HCT116 (cell line): Measurements from ENCODE around the gene INO80. TPM values are rescaled to one million over a fixed set of nuclear protein-coding genes. Genes with fewer than 3 reads are reported as not detected.
A peak's percentile ranks its signal among the peaks of the same experiment; 100 is the strongest.

Experiments
- ATAC-seq: fragments of 200-7000 bp; cut with Tn5 transposase; 2 replicates; pipeline ENCODE4 v1.9.1; 2020; ENCODE audit warnings: mild to moderate bottlenecking, moderate library complexity
- BruUV-seq: library from RNA; stranded (reverse); fragments of 400-500 nt; replicated peaks from 2 replicates; lab custom pipeline; 2021; lab: Mats Ljungman, UMichigan
- CTCF ChIA-PET: fragments of 300-600 bp; sonication (Branson Sonifier 250); formaldehyde crosslinking; loops from one replicate; lab custom pipeline; 2021; ENCODE audit warnings: antibody characterized with exemption; lab: Charles Lee
- POLR2A ChIA-PET: fragments of 300-600, 350-600 bp; sonication (Branson Sonifier 250); formaldehyde crosslinking; loops from one replicate; lab custom pipeline; 2021; ENCODE audit warnings: antibody characterized with exemption; lab: Charles Lee
- RAD21 ChIA-PET, 2 experiments: fragments of 300-600 bp; sonication (Branson Sonifier 250); formaldehyde crosslinking; loops; one replicate each; lab custom pipeline; 2023; ENCODE audit warnings: low total read pairs in 2 of 2; ENCODE audit not compliant: uncharacterized antibody in 2 of 2, unreplicated experiment in 2 of 2, low non-redundant PET in 1 of 2; lab: Charles Lee
- DNase-seq: peaks from one replicate; pipeline ENCODE4 v3.0.0-alpha.2; 2010; ENCODE audit warnings: low read depth, low spot score
- H2AFZ ChIP-seq: fragments of 200-600 bp; shearing (Covaris generic), sonication (generic); 2 replicates; pipeline ENCODE4 v1.6.1; 2017; ENCODE audit warnings: low read depth, mixed run types, mixed read lengths, antibody characterized with exemption, low read length; ENCODE audit not compliant: poor library complexity, severe bottlenecking
- H3K27ac ChIP-seq: 2 replicates; pipeline ENCODE4 v1.5.1; 2012; ENCODE audit warnings: low read depth, low read length
- H3K27me3 ChIP-seq: fragments of 200-600 bp; sonication (generic); 2 replicates; pipeline ENCODE4 v1.6.1; 2016; ENCODE audit warnings: mixed run types, low read length, mixed read lengths; ENCODE audit not compliant: insufficient read depth
- H3K36me3 ChIP-seq, 2 experiments: fragments of 200-500 bp in 1 of 2; fragments of 200-600 bp in 1 of 2; sonication (Bioruptor generic) in 1 of 2; sonication (generic) in 1 of 2; 2 replicates each; pipeline versions ENCODE4 v1.5.1 to v1.6.1; 2014 to 2016; ENCODE audit warnings: low read length in 2 of 2, inconsistent platforms in 1 of 2, mixed read lengths in 1 of 2, mixed run types in 1 of 2; ENCODE audit not compliant: insufficient read depth in 2 of 2, control insufficient read depth in 1 of 2
- H3K4me1 ChIP-seq, 2 experiments: fragments of 200-600 bp in 1 of 2; sonication (generic) in 1 of 2; 2 replicates each; pipeline versions ENCODE4 v1.5.1 to v1.6.1; 2012 to 2017; ENCODE audit warnings: low read length in 2 of 2, inconsistent platforms in 1 of 2, mild to moderate bottlenecking in 1 of 2, mixed read lengths in 1 of 2, mixed run types in 1 of 2, moderate library complexity in 1 of 2; ENCODE audit not compliant: insufficient read depth in 2 of 2, control insufficient read depth in 1 of 2
- H3K4me2 ChIP-seq: fragments of 200-600 bp; sonication (generic); 2 replicates; pipeline ENCODE4 v1.6.1; 2017; ENCODE audit warnings: mixed run types, low read length, mixed read lengths
- H3K4me3 ChIP-seq, 2 experiments: fragments of 200-600 bp in 1 of 2; sonication (generic) in 1 of 2; replicated peaks in 1 of 2; 2 replicates each; pipeline ENCODE4 v1.5.1; 2011 to 2016; ENCODE audit warnings: low read length in 2 of 2, control low read depth in 1 of 2, low read depth in 1 of 2, mild to moderate bottlenecking in 1 of 2, mixed read lengths in 1 of 2, mixed run types in 1 of 2
- H3K79me2 ChIP-seq: fragments of 200-600 bp; sonication (generic); 2 replicates; pipeline ENCODE4 v1.6.1; 2017; ENCODE audit warnings: mild to moderate bottlenecking, mixed run types, low read length, moderate library complexity, mixed read lengths; ENCODE audit not compliant: insufficient read depth
- H3K9ac ChIP-seq: fragments of 200-600 bp; sonication (generic); 2 replicates; pipeline ENCODE4 v1.6.1; 2016; ENCODE audit warnings: low read length, mixed read lengths
- H3K9me2 ChIP-seq: fragments of 200-600 bp; sonication (generic), shearing (Covaris generic); 2 replicates; pipeline ENCODE4 v1.6.1; 2017; ENCODE audit warnings: mixed run types, mild to moderate bottlenecking, moderate library complexity; ENCODE audit not compliant: insufficient read depth
- H3K9me3 ChIP-seq, 2 experiments: fragments of 200-500 bp in 1 of 2; fragments of 200-600 bp in 1 of 2; sonication (Bioruptor generic) in 1 of 2; sonication (generic) in 1 of 2; 2 replicates each; pipeline ENCODE4 v1.6.1; 2014 to 2017; ENCODE audit warnings: low read length in 2 of 2, mixed read lengths in 2 of 2, inconsistent platforms in 1 of 2, low read depth in 1 of 2, mild to moderate bottlenecking in 1 of 2, mixed run types in 1 of 2, moderate library complexity in 1 of 2; ENCODE audit not compliant: control insufficient read depth in 1 of 2, insufficient read depth in 1 of 2
- H4K20me1 ChIP-seq: fragments of 200-600 bp; sonication (generic), shearing (Covaris generic); 2 replicates; pipeline ENCODE4 v1.6.1; 2017; ENCODE audit warnings: mixed run types, mild to moderate bottlenecking, moderate library complexity; ENCODE audit not compliant: insufficient read depth
- EZH2phosphoT487 ChIP-seq: fragments of 200-600 bp; IDR thresholded peaks from 2 replicates; pipeline ENCODE4 v1.6.1; 2018; ENCODE audit warnings: antibody characterized with exemption, borderline replicate concordance
- FOSL1 ChIP-seq: IDR thresholded peaks from 2 replicates; pipeline ENCODE4 v1.6.1; 2012; ENCODE audit warnings: low read depth
- YY1 ChIP-seq: IDR thresholded peaks from 2 replicates; pipeline ENCODE4 v1.6.1; 2011; ENCODE audit warnings: low read length, low read depth, moderate library complexity, mild to moderate bottlenecking; ENCODE audit not compliant: insufficient replicate concordance; ENCODE audit errors: extremely low read depth
- intact Hi-C: fragments of 100-400 bp; cut with micrococcal nuclease; formaldehyde crosslinking; loops from 2 replicates; pipeline ENCODE4 v1.10.0; 2022
- total RNA-seq: library from RNA; stranded (reverse); gene quantifications from one replicate; pipeline ENCODE4 v1.2.1, GENCODE V29; 2021; ENCODE audit not compliant: unreplicated experiment
- TF ChIP-seq, protein P1 (sequence below): IDR thresholded peaks from 2 replicates; pipeline ENCODE4 v1.6.1; 2012; ENCODE audit warnings: low read depth
- TF ChIP-seq, protein P2 (sequence below): IDR thresholded peaks from 2 replicates; pipeline ENCODE4 v1.6.1; 2012

Gene INO80
- total RNA-seq, 1 experiment from 2014 or later: 28.2 TPM

GRCh38 chr15:40942337-40942854 lies 173.7 kb downstream of the INO80 start:
- Histone ChIP-seq H3K4me2 (peak overlapping the region; percentile 97), H2AFZ (peak overlapping the region; percentile 46), H3K9me3 (no peaks in the 10 kb centered on the region), H3K9ac (peak overlapping the region; percentile 73), H3K79me2 (no peaks in the 10 kb centered on the region), H4K20me1 (no peaks in the 10 kb centered on the region), H3K9me2 (no peaks in the 10 kb centered on the region), H3K27ac (peak overlapping the region; percentile 72), H3K4me3 (peak overlapping the region; percentile 43 to 60), H3K27me3 (no peaks in the 10 kb centered on the region), H3K36me3 (no peaks in the 10 kb centered on the region), H3K4me1 (peaks cover 17 to 18% of the 10 kb centered on the region in 2 experiments; a peak in 3 of 4 replicates)
- ChIA-PET POLR2A (interaction anchor here (1.0 to 5.7 kb wide), 3 partner anchors 10 to 13 kb away, joined by 4 to 39 read pairs (median 39); partner anchors contain the start of genes CHAC1 and DLL4), RAD21 (interaction anchor here (1.0 to 1.6 kb wide), 2 partner anchors 14 to 243 kb away, joined by 3 to 4 read pairs; partner anchors contain the start of gene DLL4 (in 1 of the 2)), CTCF (interaction anchor here (1.0 to 2.7 kb wide), 8 partner anchors 9 to 289 kb away, joined by 3 to 36 read pairs (median 5); partner anchors contain the start of genes CHAC1, CHP1 and DLL4)
- BruUV-seq: TSS peak; percentile 69
- no peak for DNase-seq
- intact Hi-C loops: no loop called here
- TF ChIP-seq YY1 (no peak), FOSL1 (no peak), EZH2phosphoT487 (no peak)
- TF ChIP-seq, protein P1, sequence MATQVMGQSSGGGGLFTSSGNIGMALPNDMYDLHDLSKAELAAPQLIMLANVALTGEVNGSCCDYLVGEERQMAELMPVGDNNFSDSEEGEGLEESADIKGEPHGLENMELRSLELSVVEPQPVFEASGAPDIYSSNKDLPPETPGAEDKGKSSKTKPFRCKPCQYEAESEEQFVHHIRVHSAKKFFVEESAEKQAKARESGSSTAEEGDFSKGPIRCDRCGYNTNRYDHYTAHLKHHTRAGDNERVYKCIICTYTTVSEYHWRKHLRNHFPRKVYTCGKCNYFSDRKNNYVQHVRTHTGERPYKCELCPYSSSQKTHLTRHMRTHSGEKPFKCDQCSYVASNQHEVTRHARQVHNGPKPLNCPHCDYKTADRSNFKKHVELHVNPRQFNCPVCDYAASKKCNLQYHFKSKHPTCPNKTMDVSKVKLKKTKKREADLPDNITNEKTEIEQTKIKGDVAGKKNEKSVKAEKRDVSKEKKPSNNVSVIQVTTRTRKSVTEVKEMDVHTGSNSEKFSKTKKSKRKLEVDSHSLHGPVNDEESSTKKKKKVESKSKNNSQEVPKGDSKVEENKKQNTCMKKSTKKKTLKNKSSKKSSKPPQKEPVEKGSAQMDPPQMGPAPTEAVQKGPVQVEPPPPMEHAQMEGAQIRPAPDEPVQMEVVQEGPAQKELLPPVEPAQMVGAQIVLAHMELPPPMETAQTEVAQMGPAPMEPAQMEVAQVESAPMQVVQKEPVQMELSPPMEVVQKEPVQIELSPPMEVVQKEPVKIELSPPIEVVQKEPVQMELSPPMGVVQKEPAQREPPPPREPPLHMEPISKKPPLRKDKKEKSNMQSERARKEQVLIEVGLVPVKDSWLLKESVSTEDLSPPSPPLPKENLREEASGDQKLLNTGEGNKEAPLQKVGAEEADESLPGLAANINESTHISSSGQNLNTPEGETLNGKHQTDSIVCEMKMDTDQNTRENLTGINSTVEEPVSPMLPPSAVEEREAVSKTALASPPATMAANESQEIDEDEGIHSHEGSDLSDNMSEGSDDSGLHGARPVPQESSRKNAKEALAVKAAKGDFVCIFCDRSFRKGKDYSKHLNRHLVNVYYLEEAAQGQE: no peak
- TF ChIP-seq, protein P2, sequence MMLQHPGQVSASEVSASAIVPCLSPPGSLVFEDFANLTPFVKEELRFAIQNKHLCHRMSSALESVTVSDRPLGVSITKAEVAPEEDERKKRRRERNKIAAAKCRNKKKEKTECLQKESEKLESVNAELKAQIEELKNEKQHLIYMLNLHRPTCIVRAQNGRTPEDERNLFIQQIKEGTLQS: no peak
- TF ChIP-seq, all 23 proteins: peak for 0
- ATAC-seq: no peak
